T-helper 22 cell (primary cell): Measurements from ENCODE around the gene GADD45GIP1.
"Not testable (repeated sequence)": the region's sequence is repeated elsewhere in the genome, so short reads cannot be mapped to it uniquely, and the experiment has no call there.

Experiments
- DNase-seq: peaks from one replicate; pipeline ENCODE4 v3.0.0-alpha.2; 2020; ENCODE audit warnings: low read depth

The GADD45GIP1 gene

GRCh38 chr19:12939975-12940423, 17.0 kb downstream of the GADD45GIP1 start:
- no peak for DNase-seq

DNA sequence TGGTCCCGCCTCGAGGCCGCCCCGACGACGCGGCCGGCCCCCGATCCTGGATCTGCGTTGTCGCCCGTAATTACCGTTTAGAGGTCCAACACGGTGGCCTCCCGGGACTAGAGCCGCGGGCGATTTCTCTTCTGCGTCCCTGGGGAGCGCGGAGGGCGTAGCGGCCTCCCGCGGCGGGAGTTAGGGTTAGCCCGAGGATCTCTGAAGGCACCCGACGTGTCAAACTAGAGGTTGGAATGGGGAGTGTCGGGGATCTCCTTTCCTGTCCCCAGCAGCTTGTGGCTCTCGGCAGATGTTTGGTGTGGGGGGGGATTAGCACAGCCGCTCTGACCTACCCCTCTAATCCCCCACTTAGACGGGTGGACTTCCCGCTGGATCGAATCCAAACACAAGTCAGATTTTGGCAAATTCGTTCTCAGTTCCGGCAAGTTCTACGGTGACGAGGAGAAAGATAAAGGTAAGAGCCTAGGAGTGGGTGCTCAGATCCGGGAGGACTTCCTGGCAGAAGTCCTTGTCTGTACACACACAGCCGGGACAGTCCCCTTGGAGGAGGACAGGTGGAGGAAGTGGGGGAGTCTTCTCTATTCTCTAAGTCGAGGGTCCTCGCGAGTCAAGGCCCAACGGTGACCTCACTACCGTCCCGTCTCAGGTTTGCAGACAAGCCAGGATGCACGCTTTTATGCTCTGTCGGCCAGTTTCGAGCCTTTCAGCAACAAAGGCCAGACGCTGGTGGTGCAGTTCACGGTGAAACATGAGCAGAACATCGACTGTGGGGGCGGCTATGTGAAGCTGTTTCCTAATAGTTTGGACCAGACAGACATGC, 18.0 kb downstream of the GADD45GIP1 start:
- DNase-seq = no peak

DNA sequence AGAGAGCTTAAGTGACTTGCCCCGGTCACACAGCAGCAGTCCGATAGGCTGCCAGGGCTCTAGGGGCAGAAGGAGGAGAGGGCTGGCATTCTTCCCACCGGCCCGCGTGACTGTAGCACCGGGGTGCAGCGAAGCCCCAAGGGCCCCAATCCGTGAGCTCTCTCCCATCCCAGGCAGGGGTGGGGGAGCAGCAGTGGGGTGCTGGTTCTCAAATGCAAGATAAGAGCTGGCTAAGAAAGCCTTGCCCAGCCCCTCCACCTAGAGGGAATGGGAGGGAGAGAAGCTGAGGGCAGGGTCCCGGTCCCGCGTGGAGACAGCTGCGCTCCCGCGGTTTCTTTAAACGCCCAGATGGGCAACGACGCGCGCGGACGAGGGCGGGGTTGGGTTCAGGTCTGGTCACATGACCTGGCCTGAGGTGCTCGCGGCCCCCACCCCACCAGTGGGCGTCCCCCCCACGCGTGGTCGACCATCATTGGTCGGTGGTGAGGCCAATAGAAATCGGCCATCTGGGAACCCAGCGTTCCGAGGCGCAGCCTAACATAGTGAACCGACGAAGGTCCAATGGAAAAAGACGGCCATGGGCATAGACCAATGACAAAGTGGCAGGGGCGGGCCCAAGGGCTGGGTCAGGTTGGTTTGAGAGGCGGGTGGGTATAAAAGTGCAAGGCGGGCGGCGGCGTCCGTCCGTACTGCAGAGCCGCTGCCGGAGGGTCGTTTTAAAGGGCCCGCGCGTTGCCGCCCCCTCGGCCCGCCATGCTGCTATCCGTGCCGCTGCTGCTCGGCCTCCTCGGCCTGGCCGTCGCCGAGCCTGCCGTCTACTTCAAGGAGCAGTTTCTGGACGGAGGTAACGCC, 18.9 kb downstream of the GADD45GIP1 start, which contains the start of gene CALR:
CALR (plus strand) TSS at position 683 of the 852 bp plus-strand sequence; CDS start at position 754, 71 bp downstream.
- DNase-seq = peak; percentile 99

- DNase-seq = no peak
Measured at GRCh38 chr19:12937093-12937926, 19.7 kb downstream of the GADD45GIP1 start.

- no peak for DNase-seq
Measured at GRCh38 chr19:12936582-12936981, 20.4 kb downstream of the GADD45GIP1 start.

DNA sequence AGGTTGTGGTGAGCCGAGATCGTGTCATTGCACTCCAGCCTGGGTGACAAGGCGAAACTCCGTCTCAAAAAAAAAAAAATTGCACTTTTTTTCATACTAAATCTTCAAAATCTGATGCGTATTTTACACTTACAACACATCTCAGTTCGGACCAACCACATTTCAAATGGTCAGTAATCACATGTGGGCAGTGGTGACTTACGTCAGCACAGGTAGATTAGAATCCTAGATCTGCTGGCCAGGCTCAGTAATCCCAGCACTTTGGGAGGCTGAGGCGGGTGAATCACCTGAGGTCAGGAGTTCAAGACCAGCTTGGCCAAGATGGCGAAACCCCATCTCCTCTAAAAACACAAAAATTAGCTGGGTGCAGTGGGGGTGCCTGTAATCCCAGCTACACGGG, 22.0 kb downstream of the GADD45GIP1 start:
- DNase-seq = no peak

DNA sequence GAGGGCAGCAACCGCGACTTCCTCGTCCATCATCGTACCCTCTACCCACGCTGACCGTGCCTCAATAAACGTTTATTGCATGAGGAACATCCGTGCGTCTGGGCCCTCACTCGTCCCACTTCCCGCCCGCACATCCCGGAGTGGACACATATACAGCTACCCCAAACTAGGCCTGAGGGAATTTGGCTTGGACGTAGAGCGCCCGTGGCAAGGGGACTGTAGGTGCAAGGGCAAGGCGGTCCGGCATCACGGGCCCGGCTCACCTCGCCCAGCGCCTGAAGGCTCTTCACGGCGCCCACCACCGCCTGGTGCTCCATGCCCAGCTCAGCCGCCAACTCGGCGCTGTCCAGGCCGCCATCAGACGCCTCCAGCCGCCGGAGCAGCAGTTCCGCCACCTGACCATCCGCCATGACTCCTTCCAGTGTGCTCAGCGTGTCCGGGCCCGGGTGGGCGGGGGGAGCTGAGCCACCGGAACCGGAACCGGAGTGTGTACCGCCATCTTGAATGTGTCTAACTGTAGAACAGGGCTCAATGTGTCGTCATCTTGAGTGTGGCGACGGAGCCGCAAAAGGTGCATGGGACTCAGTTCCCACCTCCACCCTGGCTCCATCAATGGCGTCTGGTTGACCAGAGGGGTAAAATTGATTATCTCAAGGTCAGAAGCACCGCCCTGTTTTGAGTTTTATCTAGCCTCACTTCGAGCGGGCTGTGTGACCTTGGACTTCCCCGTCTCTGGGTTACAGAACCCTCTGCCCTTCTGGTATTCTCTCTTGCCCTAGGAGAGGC, 23.5 kb downstream of the GADD45GIP1 start, which contains the start of gene FARSA:
FARSA (minus strand) TSS at position 425 of the 786 bp plus-strand sequence; CDS start at position 410, 15 bp downstream.
- peak; percentile 84 for DNase-seq

DNA sequence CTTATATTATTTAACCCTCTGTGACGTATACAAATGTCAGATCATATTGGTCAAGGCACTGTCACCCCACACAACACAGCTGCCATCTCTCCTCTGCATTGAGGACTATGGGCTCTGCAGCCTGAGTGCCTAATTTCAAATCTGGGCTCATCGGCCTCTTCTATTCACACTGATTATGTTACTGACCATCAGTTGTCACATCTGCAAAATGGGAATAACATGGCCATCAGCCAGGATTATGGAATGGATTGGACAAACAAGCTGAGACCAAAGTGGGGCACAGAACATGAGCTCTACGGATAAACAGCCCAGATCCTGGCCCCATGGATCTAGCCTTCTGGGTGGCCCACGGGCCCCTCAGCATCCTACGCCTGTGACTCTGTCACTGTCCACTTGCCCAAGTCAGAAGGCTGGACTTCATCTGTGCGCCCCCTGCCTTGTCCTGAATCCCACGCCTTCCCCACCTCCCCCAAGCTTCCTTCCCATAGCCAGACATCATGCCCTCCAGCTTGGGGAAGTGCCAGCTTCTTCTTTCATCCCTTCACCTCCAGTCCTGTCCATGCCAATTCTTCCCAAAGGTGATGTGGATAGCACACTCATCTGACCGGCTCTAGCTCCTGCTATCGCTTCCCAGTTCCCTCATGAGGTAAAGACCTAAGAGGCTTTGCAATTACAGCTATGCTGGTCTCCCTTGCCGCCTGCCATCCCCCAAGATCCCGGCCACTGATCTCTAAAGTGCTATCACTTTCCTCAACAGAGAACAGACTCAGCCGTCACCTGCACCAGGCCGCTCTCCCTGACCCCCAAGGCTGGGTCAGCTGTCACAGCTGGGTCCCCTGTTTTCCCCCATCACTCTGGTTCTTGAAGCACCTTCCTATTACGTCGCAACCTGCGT, 24.4 kb downstream of the GADD45GIP1 start:
- no peak for DNase-seq

- no peak for DNase-seq
Measured at GRCh38 chr19:12930002-12930645, 26.9 kb downstream of the GADD45GIP1 start.

DNA sequence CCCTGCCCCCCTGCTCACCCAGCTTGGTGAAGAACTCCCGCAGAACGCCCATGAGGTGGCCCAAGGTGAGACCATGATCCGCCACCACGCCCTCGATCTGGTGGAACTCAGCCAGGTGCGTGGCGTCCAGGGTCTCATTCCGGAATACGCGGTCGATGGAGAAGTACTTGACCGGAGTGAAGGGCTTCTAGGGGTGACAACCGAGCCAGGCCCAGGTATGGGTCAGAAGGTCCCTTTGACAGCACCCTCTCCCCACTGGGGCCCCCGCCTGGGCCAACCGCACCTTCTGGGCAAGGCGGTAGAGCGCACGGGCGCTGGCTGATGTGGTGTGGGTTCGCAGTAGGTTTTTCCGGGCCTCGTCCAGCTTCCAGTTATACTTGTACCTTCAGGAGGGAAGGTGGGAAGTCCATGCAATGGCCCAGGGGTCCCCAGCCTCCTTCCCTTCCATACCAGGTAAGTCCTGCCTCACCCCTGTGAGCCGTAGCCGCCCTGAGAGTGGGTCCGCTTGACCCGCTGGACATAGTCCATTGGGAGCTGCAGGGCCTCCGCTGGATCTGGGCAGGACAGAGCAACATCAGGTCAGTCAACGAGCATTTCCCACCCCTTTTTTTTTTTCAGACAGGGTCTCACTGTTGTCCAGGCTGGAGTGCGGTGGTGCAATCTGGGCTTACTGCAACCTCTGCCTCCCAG, 32.3 kb downstream of the GADD45GIP1 start:
- no peak for DNase-seq

- DNase-seq = no peak
Measured at GRCh38 chr19:12922959-12923358, 34.1 kb downstream of the GADD45GIP1 start.

GRCh38 chr19:12921047-12921446, 36.0 kb downstream of the GADD45GIP1 start:
- DNase-seq = no peak

DNA sequence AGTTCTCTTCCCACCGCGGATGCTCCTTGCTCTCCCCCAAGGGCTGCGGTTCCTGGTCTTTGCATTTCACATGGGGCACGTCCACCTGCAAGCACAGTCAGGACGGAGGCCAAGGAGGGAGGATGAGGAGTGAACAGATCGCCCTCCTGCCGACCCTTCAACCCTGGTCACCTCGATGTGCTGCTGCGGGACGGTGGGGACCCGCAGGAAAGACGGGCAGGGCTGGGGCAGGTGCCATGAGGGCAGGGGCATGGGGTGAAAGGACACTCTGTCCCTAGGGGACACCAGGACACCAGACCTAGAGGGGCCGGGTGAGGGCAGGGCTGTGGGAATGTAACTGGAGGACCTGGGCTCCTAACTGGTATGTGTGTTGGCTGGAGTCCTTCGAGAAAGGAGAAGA, 38.8 kb downstream of the GADD45GIP1 start:
- DNase-seq = no peak

GRCh38 chr19:12915860-12916259, 41.2 kb downstream of the GADD45GIP1 start:
- DNase-seq = not testable (repeated sequence)

- no peak for DNase-seq
Measured at GRCh38 chr19:12913851-12914690, 43.0 kb downstream of the GADD45GIP1 start.

DNA sequence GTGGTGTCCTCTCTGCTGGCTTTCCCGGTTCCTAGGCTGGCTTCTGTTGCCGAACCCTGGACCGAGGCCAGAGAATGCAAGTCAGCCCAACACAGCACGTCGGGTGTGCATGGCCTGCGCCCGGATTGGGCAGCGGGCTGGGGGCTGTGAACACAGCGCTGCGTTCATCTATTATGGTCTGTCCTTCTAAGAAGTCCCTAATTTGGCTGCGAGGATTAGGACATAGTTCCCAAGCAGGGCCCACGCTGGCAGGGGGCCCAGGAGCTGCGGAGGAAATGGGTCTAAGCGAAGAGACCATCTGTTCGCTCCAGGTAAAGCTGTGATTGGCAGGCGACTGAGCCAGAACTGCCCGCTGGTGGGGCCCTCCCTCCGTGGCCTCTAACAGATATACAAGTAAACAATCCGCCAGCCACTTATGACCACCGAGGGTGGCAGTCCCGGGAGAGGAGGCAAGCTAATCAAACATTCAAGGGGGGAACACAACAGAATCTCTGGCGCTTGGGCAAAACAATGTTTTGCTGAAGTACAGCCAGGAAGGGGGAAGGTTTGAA, 43.9 kb downstream of the GADD45GIP1 start:
- DNase-seq = no peak

DNA sequence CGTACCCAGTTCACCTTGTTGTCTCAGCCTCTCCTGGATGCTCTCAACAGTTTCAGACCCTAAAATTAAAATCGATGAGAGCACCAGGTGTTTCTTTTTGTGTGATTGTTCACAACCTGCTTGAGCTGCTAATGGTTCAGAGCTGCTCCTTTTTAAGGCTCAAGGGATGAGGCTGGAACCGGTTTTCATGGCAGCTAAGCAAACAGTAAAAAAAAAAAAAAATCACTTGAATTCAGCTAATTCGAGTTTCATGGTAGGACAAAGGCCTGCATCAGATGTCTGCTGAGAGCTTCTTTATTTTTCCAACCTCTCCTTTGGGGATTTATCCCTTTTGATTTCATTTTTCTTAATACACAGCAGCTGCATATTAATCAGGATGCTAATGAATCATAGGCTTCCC, 44.5 kb downstream of the GADD45GIP1 start:
- DNase-seq = no peak

DNA sequence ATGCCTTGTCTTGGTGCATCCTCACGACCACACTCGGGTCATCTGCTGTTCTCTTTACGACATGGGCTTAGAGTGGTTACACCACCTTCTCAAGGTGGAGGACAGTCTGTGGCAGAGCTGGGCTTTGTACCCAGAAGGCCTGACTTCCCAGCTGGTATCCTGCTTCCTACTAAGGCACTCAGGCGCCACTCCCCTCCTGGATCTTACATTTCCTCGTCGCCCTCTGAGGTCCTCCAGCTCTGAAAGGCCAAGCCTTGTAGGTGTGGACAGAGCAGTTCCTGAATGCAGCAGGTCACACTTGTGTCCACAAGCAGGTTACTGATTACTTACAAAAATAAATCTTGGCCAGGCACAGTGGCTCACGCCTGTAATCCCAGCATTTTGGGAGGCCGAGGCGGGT, 49.9 kb downstream of the GADD45GIP1 start:
- no peak for DNase-seq
